HUES6 (cell line): ENCODE measurements around the gene PHYKPL.

Source experiments
- H3K27ac ChIP-seq: 2 replicates; pipeline ENCODE4 v1.7.0; 2013; ENCODE audit warnings: low read depth, mild to moderate bottlenecking, low read length, inconsistent platforms
- H3K27me3 ChIP-seq: 2 replicates; pipeline ENCODE4 v1.6.1; 2013; ENCODE audit warnings: low read length; ENCODE audit not compliant: control insufficient read depth, insufficient read depth
- H3K36me3 ChIP-seq: 2 replicates; pipeline ENCODE4 v1.6.1; 2013; ENCODE audit warnings: low read length; ENCODE audit not compliant: control insufficient read depth, insufficient read depth
- H3K4me1 ChIP-seq: 2 replicates; pipeline ENCODE4 v1.6.1; 2013; ENCODE audit warnings: low read length; ENCODE audit not compliant: control insufficient read depth, insufficient read depth
- H3K4me3 ChIP-seq: 2 replicates; pipeline ENCODE4 v1.5.1; 2013; ENCODE audit warnings: low read depth, low read length
- H3K9ac ChIP-seq: one replicate; pipeline ENCODE4 v1.6.1; 2013; ENCODE audit warnings: mild to moderate bottlenecking, low read length
- H3K9me3 ChIP-seq: 2 replicates; pipeline ENCODE4 v1.6.1; 2013; ENCODE audit warnings: low read depth, low read length; ENCODE audit not compliant: control insufficient read depth, insufficient read depth

The PHYKPL gene

DNA sequence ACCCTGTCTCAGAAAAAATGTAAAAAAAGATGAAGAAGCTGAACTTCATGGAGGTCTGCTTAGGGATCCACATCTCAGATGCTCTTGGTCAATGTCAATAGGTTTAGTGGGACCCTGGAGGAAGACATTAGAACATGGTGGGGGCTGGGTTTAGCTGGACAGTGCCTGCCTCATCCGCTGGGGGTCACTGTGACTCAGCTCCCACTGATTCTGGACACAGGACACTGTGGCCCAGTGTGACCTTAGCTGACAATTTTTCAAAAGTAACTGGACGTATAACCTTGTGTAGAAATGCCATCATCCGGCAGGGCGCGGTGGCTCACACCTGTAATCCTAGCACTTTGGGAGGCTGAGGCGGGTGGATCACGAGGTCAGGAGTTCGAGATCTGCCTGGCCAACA is 35.6 kb downstream of the PHYKPL start:
- no peak overlapping the region for H3K27ac ChIP-seq
- no peak overlapping the region for H3K4me3 ChIP-seq
- H3K27me3 ChIP-seq = peaks cover 5% of the 10 kb centered on the region; the same call in 1 of the 2 replicates
- peaks cover 13% of the 10 kb centered on the region for H3K4me1 ChIP-seq
- H3K36me3 ChIP-seq = no peaks in the 10 kb centered on the region
- H3K9me3 ChIP-seq = peaks cover 11% of the 10 kb centered on the region
- H3K9ac ChIP-seq = no peak overlapping the region

DNA sequence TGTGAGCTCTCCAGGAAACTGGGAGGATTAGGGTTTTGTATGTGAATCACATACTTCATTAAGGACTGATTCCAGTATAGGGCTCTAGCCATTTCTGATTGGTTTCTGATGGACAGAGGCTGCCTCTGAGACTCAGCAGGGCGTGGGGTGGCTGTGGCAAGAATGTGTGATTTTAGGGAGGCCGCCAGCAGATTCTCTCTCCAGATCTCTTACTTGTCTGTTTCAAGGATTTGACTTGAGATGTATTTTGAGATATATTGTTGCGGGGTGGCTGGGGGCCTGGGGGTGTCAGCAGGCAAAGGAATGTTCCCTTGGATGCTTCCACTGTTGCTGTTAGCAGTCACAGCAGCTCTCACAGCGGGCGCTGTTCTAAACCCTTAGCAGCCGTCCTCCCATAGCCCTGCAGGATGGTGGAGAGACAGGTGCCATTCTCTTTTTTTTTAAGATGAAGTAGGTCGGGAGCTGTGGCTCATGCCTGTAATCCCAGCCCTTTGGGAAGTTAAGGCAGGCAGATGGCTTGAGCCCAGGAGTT is 36.3 kb downstream of the PHYKPL start:
- H3K9me3 ChIP-seq = peaks cover 11% of the 10 kb centered on the region
- H3K4me1 ChIP-seq = peaks cover 13% of the 10 kb centered on the region
- peaks cover 5% of the 10 kb centered on the region; the same call in 1 of the 2 replicates for H3K27me3 ChIP-seq
- no peaks in the 10 kb centered on the region for H3K36me3 ChIP-seq
- no peak overlapping the region for H3K9ac ChIP-seq
- H3K4me3 ChIP-seq = no peak overlapping the region
- H3K27ac ChIP-seq = no peak overlapping the region

DNA sequence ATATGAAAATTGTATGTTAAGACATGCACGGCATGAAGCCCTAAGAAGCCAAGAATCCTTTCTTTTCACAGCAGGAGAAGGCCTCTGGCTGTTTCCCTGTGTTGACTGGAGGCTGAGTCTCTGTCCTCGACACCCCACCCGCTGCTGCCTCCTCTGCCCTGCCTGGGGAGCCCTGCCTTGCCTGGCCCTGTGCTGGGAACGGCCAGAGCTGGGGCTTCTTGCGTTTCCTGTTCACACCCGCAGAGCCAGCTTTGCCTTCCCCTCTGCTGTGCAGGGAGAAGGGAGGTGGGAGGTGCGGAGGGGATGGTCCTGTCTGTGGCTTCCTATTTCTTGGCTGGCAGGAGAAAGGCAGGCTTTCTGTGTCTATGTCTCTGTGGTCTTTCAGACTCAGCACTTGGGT is 38.6 kb downstream of the PHYKPL start:
- Histone ChIP-seq H3K4me3 (no peak overlapping the region), H3K27me3 (no peaks in the 10 kb centered on the region), H3K36me3 (no peaks in the 10 kb centered on the region), H3K9ac (no peak overlapping the region), H3K27ac (no peak overlapping the region), H3K9me3 (peaks cover 11% of the 10 kb centered on the region), H3K4me1 (peaks cover 7% of the 10 kb centered on the region)

DNA sequence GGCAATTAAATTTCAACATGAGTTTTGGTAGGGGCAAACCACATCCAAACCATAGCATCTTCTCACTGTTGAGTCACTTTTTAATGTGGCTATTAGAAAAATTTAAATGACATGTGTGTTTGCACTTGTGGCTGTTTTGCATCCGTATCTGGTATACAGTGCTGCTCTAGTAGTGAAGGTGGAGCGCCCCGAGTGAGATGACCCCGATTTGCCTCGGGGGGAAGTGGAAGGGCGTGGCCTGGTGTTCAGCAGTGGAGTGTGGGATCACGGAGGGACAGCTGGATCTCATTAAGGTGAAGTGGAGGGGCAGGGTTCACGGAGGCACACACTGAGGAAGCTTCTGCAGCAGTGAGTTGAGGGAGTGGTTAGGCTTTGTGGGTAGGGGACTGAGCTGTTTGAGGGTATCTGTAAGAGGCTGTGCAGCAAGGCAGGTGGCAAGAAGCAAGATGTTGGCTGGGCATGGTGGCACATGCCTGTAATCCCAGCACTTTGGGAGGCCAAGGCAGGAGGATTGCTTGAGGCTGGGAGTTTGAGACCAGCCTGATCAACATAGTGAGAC is 39.3 kb downstream of the PHYKPL start:
- Histone ChIP-seq H3K27me3 (no peaks in the 10 kb centered on the region), H3K27ac (no peak overlapping the region), H3K9ac (no peak overlapping the region), H3K9me3 (peaks cover 11% of the 10 kb centered on the region), H3K4me1 (peaks cover 7% of the 10 kb centered on the region), H3K36me3 (no peaks in the 10 kb centered on the region), H3K4me3 (no peak overlapping the region)

DNA sequence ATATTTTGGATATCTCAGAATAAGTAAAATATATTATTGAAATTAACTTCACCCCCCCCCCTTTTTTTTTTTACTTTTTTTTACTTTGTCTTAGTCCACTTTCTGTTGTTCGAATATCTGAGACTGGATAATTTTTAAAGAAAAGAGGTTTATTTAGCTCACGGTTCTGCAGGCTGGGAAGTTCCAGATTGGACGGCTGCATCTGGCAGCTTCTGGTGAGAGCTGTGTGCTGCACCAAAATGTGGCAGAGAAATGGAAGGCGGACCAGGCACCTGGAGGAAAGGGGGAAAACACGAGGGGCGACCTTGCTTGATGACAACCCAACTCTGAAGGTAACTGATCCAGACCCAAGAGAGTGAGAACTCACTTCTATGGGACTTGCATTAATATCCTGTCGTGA is 39.8 kb downstream of the PHYKPL start:
- H3K27ac ChIP-seq = no peak overlapping the region
- no peaks in the 10 kb centered on the region for H3K27me3 ChIP-seq
- H3K4me3 ChIP-seq = no peak overlapping the region

DNA sequence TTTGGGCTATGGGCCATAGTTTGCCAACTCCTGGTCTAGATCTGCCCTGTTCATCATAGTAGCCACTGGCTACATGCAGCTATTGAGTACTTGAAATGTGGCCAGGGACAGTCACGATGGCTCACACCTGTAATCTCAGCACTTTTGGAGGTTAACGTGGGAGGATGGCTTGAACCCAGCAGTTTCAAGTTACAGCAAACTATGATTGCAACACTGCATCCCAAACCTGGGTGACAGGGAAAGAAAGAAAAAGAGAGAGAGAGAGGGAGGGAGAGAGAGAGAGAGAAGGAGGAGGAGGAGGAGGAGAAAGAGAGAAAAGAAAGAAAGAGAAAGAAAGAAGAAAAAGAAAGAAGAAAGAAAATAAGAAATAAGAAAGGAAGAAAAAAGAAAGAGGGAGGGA is 40.4 kb downstream of the PHYKPL start:
- H3K27ac ChIP-seq = no peak overlapping the region

More for the DNA sequence above, 39.8 kb downstream of the PHYKPL start:
- H3K9me3 ChIP-seq = peaks cover 11% of the 10 kb centered on the region
- H3K4me1 ChIP-seq = peaks cover 7% of the 10 kb centered on the region
- no peak overlapping the region for H3K9ac ChIP-seq
- no peaks in the 10 kb centered on the region for H3K36me3 ChIP-seq

DNA sequence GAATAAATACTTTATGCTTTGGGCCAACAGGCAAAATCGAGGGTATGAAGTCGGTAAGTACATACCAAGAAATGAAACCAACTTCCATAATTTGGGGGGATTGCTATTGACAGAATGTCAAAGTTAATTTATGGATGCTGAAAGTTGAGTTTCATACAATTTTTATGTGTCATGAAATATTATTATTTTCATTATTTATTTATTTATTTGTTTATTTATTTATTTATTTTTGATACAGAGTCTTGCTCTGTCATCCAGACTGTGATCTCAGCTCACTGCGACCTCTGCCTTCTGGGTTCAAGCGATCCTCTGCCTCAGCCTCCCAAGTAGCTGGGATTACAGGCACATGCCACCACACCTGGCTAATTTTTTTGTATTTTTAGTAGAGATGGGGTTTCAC is 40.9 kb downstream of the PHYKPL start:
- peaks cover 11% of the 10 kb centered on the region for H3K9me3 ChIP-seq
- H3K36me3 ChIP-seq = no peaks in the 10 kb centered on the region
- H3K4me3 ChIP-seq = no peak overlapping the region
- no peak overlapping the region for H3K9ac ChIP-seq
- no peaks in the 10 kb centered on the region for H3K27me3 ChIP-seq
- peaks cover 7% of the 10 kb centered on the region for H3K4me1 ChIP-seq
- H3K27ac ChIP-seq = no peak overlapping the region

More for the DNA sequence above, 40.4 kb downstream of the PHYKPL start:
- no peaks in the 10 kb centered on the region for H3K36me3 ChIP-seq
- H3K9ac ChIP-seq = no peak overlapping the region
- H3K4me1 ChIP-seq = peaks cover 7% of the 10 kb centered on the region
- no peak overlapping the region for H3K4me3 ChIP-seq
- peaks cover 11% of the 10 kb centered on the region for H3K9me3 ChIP-seq
- H3K27me3 ChIP-seq = no peaks in the 10 kb centered on the region

DNA sequence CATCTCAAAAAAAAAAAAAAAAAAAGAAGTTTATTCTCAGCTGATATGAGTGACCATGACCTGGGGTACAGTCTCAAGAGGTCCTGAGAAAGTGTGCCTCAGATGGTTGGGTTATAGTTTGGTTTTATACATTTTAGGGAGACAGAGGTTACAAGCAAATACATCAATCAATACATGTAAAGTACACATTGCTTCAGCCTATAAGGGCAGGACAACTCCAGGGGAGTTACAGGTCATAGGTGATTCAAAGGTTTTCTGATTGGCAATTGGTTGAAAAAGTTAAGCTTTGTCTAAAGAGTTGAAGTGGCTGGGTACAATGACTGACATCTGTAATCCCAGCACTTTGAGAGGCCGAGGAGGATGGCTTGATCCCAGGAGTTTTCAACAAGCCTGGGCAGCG is 43.2 kb downstream of the PHYKPL start:
- no peaks in the 10 kb centered on the region for H3K27me3 ChIP-seq
- H3K27ac ChIP-seq = no peak overlapping the region
- no peaks in the 10 kb centered on the region for H3K36me3 ChIP-seq
- H3K9me3 ChIP-seq = peaks cover 11% of the 10 kb centered on the region
- no peak overlapping the region for H3K9ac ChIP-seq
- H3K4me1 ChIP-seq = peaks cover 7% of the 10 kb centered on the region
- H3K4me3 ChIP-seq = no peak overlapping the region

DNA sequence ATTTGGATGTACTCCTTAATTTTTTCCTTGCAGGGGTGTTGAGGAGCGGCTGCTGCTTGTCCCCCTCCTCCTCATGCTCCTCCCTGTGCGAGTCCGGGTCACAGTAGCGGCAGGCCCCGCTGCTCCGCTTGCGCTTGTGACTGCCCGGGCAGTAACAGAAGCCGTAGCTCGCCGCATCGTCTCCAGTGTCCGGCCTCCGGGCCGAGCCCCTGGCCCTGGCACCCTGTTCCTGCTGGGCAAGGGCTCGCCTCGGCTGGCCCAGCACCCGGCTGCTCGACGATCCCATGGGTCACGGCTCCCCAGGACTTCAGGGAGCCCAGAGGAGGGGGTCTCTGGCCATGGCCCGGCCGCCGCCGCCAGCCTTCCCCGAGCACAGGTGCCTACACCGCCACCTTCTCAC is 45.6 kb downstream of the PHYKPL start, which contains the start of gene GMCL2:
Gene GMCL2 (minus strand): TSS at position 358 of the 400 bp plus-strand sequence. CDS start 72 bp downstream, at position 286.
- 0 out of 2 replicates have a peak, but pooled peaks cover under 1% of the 10 kb centered on the region for H3K9me3 ChIP-seq
- H3K9ac ChIP-seq = no peak within 1 kb of the TSS
- H3K27me3 ChIP-seq = no peaks in the 10 kb centered on the region
- H3K36me3 ChIP-seq = no peaks in the 10 kb centered on the region
- peaks cover 6% of the 10 kb centered on the region for H3K4me1 ChIP-seq
- no peak within 1 kb of the TSS for H3K27ac ChIP-seq
- H3K4me3 ChIP-seq = no peak within 1 kb of the TSS

DNA sequence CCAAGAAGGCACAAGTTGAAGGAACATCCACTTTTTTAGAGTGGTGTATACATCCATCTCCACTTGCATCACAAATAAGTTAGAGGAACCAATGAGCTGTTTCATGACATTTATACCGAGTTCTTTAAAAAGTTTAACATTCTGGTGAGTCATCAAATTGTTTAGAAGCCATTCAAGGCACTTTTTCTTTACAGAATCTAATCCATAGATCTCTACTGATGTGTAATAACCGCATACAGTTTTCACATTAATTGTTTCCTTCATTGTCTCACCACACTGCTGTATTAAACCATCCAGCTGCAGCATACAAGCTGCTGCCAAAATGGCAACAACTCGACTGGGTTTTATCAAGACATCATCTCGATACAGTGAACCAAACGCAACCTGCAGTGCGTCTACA is 46.2 kb downstream of the PHYKPL start:
- H3K4me3 ChIP-seq = no peak overlapping the region
- peaks cover 6% of the 10 kb centered on the region for H3K4me1 ChIP-seq
- no peaks in the 10 kb centered on the region for H3K36me3 ChIP-seq
- H3K27me3 ChIP-seq = no peaks in the 10 kb centered on the region
- no peaks in the 10 kb centered on the region for H3K9me3 ChIP-seq
- H3K27ac ChIP-seq = no peak overlapping the region
- H3K9ac ChIP-seq = no peak overlapping the region

DNA sequence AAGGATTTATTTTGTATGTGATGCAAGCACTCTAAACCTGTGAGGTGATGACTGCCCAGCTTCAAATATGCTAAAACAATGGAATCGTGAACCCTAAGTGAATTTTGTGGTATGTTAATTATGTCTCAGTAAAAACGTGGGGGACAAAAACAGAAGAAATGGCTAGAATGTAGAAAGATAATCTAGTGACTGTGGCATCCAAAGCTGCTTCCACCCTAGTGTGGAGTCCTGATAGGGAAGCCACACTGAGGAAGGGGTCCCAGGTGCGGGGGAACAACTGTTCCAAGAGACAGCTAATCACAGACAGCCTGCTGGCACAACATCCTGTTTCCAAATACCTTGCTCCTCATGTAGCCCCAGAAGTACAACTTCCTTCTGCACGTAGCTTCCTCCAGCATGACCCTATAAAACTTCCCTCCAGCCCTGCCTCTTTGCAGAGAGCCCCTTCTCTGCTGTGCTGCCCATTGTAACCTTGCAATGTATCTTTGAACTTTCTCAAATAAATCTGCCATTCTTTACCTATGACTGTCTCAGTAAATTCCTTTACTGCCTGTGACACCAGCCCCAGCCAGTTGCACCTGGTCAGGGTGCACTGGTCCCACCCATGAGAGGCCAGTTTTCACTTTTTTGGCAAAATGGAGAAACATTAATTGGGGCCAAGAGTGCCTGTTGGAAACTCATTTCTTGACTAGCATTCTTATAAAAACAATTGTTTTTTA is 50.3 kb downstream of the PHYKPL start:
- Histone ChIP-seq H3K9ac (no peak overlapping the region), H3K36me3 (no peaks in the 10 kb centered on the region), H3K27ac (no peak overlapping the region), H3K9me3 (no peaks in the 10 kb centered on the region), H3K4me1 (peaks cover 24% of the 10 kb centered on the region), H3K4me3 (no peak overlapping the region), H3K27me3 (no peaks in the 10 kb centered on the region)
